OCI-LY1 (cell line): ENCODE results near the gene NCKIPSD.

ENCODE experiments used
- H2AFZ ChIP-seq: fragments of 200-600 bp; sonication (generic), shearing (Covaris generic); 2 replicates; pipeline ENCODE4 v1.6.0; 2014; ENCODE audit warnings: antibody characterized with exemption, mild to moderate bottlenecking, low read length
- H3F3A ChIP-seq: fragments of 200-600 bp; sonication (generic), shearing (Covaris generic); 2 replicates; pipeline ENCODE4 v1.6.0; 2014; ENCODE audit warnings: mild to moderate bottlenecking, antibody characterized with exemption, low read length, moderate library complexity; ENCODE audit not compliant: insufficient read depth
- H3K27ac ChIP-seq: fragments of 200-600 bp; sonication (generic); 2 replicates; pipeline ENCODE4 v1.5.1; 2014; ENCODE audit warnings: low read length, mixed run types, mild to moderate bottlenecking, low read depth; ENCODE audit not compliant: poor library complexity, severe bottlenecking
- H3K27me3 ChIP-seq: fragments of 200-600 bp; sonication (generic); 2 replicates; pipeline ENCODE4 v1.6.0; 2014; ENCODE audit warnings: antibody characterized with exemption, mild to moderate bottlenecking, low read length, moderate library complexity; ENCODE audit not compliant: insufficient read depth
- H3K36me3 ChIP-seq: fragments of 200-600 bp; sonication (generic); 2 replicates; pipeline ENCODE4 v1.6.1; 2014; ENCODE audit warnings: mild to moderate bottlenecking, antibody characterized with exemption, low read length, moderate library complexity, mixed read lengths; ENCODE audit not compliant: insufficient read depth
- H3K4me1 ChIP-seq: fragments of 200-600 bp; sonication (generic); 2 replicates; pipeline ENCODE4 v1.5.1; 2014; ENCODE audit warnings: mild to moderate bottlenecking, low read length, moderate library complexity; ENCODE audit not compliant: insufficient read depth, severe bottlenecking
- H3K4me2 ChIP-seq: fragments of 200-600 bp; sonication (generic), shearing (Covaris generic); 2 replicates; pipeline ENCODE4 v1.6.1; 2014; ENCODE audit warnings: low read length
- H3K4me3 ChIP-seq: fragments of 200-600 bp; sonication (generic); 2 replicates; pipeline ENCODE4 v1.5.1; 2014; ENCODE audit warnings: low read length, low read depth, mild to moderate bottlenecking, mixed read lengths; ENCODE audit not compliant: poor library complexity, severe bottlenecking
- H3K79me2 ChIP-seq: fragments of 200-600 bp; shearing (Covaris generic); 2 replicates; pipeline ENCODE4 v1.6.1; 2016; ENCODE audit warnings: mixed run types, low read length, mixed read lengths; ENCODE audit not compliant: insufficient read depth
- H3K9ac ChIP-seq: fragments of 200-600 bp; sonication (generic), shearing (Covaris generic); 2 replicates; pipeline ENCODE4 v1.6.1; 2014; ENCODE audit warnings: mild to moderate bottlenecking, low read length, mixed read lengths
- H3K9me2 ChIP-seq: fragments of 200-600 bp; sonication (generic), shearing (Covaris generic); 2 replicates; pipeline ENCODE4 v1.6.1; 2014; ENCODE audit warnings: low read depth, mild to moderate bottlenecking, low read length, mixed read lengths
- H3K9me3 ChIP-seq: fragments of 200-600 bp; shearing (Covaris generic); 2 replicates; pipeline ENCODE4 v1.6.1; 2014; ENCODE audit warnings: low read length, mixed read lengths
- H4K20me1 ChIP-seq: fragments of 200-600 bp; sonication (generic), shearing (Covaris generic); 2 replicates; pipeline ENCODE4 v1.6.0; 2016; ENCODE audit warnings: mild to moderate bottlenecking, low read length; ENCODE audit not compliant: insufficient read depth
- CTCF ChIP-seq: fragments of 200-600 bp; sonication (generic), shearing (Covaris generic); IDR thresholded peaks from 2 replicates; pipeline ENCODE4 v1.5.1; 2017; ENCODE audit warnings: mild to moderate bottlenecking, antibody characterized with exemption, low read length, moderate library complexity, mixed read lengths
- EZH2 ChIP-seq: fragments of 200-600 bp; sonication (generic), shearing (Covaris generic); IDR thresholded peaks from 2 replicates; pipeline ENCODE4 v1.8.0; 2017; ENCODE audit warnings: borderline replicate concordance, mixed run types, mild to moderate bottlenecking, antibody characterized with exemption, low read length, moderate library complexity, mixed read lengths

NCKIPSD gene

DNA sequence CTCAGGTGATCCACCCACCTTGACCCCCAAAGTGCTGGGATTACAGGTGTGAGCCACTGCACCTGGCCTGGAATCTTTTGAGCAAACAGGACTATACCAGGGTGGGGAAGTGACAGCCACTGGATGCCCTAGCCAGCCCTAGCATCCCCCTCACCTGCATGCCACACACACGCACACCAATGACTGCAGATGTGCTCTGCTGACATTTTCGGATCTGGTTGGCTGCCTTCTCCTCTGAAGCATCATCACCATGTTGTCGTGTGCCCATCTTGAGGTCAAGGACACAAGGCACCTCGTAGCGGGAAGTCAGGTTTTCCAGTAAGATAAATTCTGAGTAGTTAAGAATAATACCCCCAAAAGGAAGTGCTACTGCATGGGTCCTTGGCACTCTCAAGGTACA lies 3.7 kb upstream of the NCKIPSD start:
- H2AFZ ChIP-seq = no peak overlapping the region
- no peak overlapping the region for H3K9ac ChIP-seq
- H3K36me3 ChIP-seq = peaks cover 71% of the 10 kb centered on the region
- H3K9me3 ChIP-seq = no peaks in the 10 kb centered on the region
- no peak overlapping the region for H3K27ac ChIP-seq
- peaks cover 12% of the 10 kb centered on the region for H3K4me1 ChIP-seq
- no peak for TF ChIP-seq EZH2
- no peak for TF ChIP-seq CTCF
- H3K4me3 ChIP-seq = no peak overlapping the region
- H3K4me2 ChIP-seq = no peak overlapping the region
- no peaks in the 10 kb centered on the region for H4K20me1 ChIP-seq
- no peaks in the 10 kb centered on the region for H3K27me3 ChIP-seq
- peaks cover 8% of the 10 kb centered on the region for H3K79me2 ChIP-seq
- peaks cover 10% of the 10 kb centered on the region; the same call in 1 of the 2 replicates for H3F3A ChIP-seq
- H3K9me2 ChIP-seq = no peaks in the 10 kb centered on the region

- H3K27me3 ChIP-seq = no peaks in the 10 kb centered on the region
- H3K79me2 ChIP-seq = peaks cover 10% of the 10 kb centered on the region
- no peak overlapping the region for H3K4me3 ChIP-seq
- peaks cover 19% of the 10 kb centered on the region for H3K4me1 ChIP-seq
- H3K9ac ChIP-seq = no peak overlapping the region
- no peak overlapping the region for H3K4me2 ChIP-seq
- no peak overlapping the region for H3K27ac ChIP-seq
- H3K36me3 ChIP-seq = peaks cover 64% of the 10 kb centered on the region
- TF ChIP-seq EZH2 = no peak
- no peak for TF ChIP-seq CTCF
- H2AFZ ChIP-seq = no peak overlapping the region
- H4K20me1 ChIP-seq = no peaks in the 10 kb centered on the region
- H3K9me2 ChIP-seq = no peaks in the 10 kb centered on the region
- H3F3A ChIP-seq = peaks cover 10% of the 10 kb centered on the region; the same call in 1 of the 2 replicates
- H3K9me3 ChIP-seq = no peaks in the 10 kb centered on the region
Measured at GRCh38 chr3:48688737-48689075, 3.0 kb upstream of the NCKIPSD start.

GRCh38 chr3:48688032-48688736 lies 2.5 kb upstream of the NCKIPSD start:
- H3K36me3 ChIP-seq = peaks cover 59% of the 10 kb centered on the region
- peaks cover 10% of the 10 kb centered on the region; the same call in 1 of the 2 replicates for H3F3A ChIP-seq
- no peaks in the 10 kb centered on the region for H3K9me2 ChIP-seq

More at GRCh38 chr3:48688032-48688736, 2.5 kb upstream of the NCKIPSD start:
- no peaks in the 10 kb centered on the region for H3K27me3 ChIP-seq
- H2AFZ ChIP-seq = no peak overlapping the region
- H3K27ac ChIP-seq = no peak overlapping the region
- no peak overlapping the region for H3K9ac ChIP-seq
- no peak for TF ChIP-seq CTCF
- no peak for TF ChIP-seq EZH2
- peaks cover 7% of the 10 kb centered on the region for H3K79me2 ChIP-seq
- no peak overlapping the region for H3K4me2 ChIP-seq
- H4K20me1 ChIP-seq = no peaks in the 10 kb centered on the region
- no peaks in the 10 kb centered on the region for H3K9me3 ChIP-seq
- H3K4me1 ChIP-seq = peaks cover 24% of the 10 kb centered on the region
- no peak overlapping the region for H3K4me3 ChIP-seq
